Astrocyte (in vitro differentiated cells and primary cell): ENCODE data around the gene PRR16. TPM values are rescaled to one million over a fixed set of nuclear protein-coding genes. Genes with fewer than 3 reads are reported as not detected.

Experiments
- DNase-seq: peaks from one replicate; pipeline ENCODE4 v3.0.0-alpha.2; 2010; ENCODE audit warnings: low read depth
- FAIRE-seq: peaks from 2 replicates; lab custom pipeline; 2011; peaks lifted over from hg19 to GRCh38; lab: Jason Lieb, UNC
- H2AFZ ChIP-seq: 2 replicates; pipeline ENCODE4 v1.6.0; 2012; ENCODE audit warnings: low read depth, low read length, inconsistent platforms
- H3K27ac ChIP-seq: 2 replicates; pipeline ENCODE4 v1.5.1; 2011; ENCODE audit warnings: low read depth, low read length, inconsistent platforms
- H3K27me3 ChIP-seq: 2 replicates; pipeline ENCODE4 v1.6.0; 2011; ENCODE audit warnings: low read length, inconsistent platforms; ENCODE audit not compliant: insufficient read depth
- H3K36me3 ChIP-seq: 2 replicates; pipeline ENCODE4 v1.5.1; 2011; ENCODE audit warnings: low read length, inconsistent platforms; ENCODE audit not compliant: insufficient read depth
- H3K4me1 ChIP-seq: 2 replicates; pipeline ENCODE4 v1.5.1; 2011; ENCODE audit warnings: low read length, inconsistent platforms; ENCODE audit not compliant: insufficient read depth
- H3K4me2 ChIP-seq: 2 replicates; pipeline ENCODE4 v1.6.0; 2012; ENCODE audit warnings: low read length, inconsistent platforms
- H3K4me3 ChIP-seq: 2 replicates; pipeline ENCODE4 v1.5.1; 2011; ENCODE audit warnings: low read depth, mild to moderate bottlenecking, low read length, inconsistent platforms; ENCODE audit not compliant: insufficient read depth
- H3K79me2 ChIP-seq: 2 replicates; pipeline ENCODE4 v1.6.0; 2012; ENCODE audit warnings: mild to moderate bottlenecking, low read length, inconsistent platforms; ENCODE audit not compliant: insufficient read depth
- H3K9ac ChIP-seq: 2 replicates; pipeline ENCODE4 v1.6.0; 2012; ENCODE audit warnings: mild to moderate bottlenecking, low read length, inconsistent platforms
- H3K9me3 ChIP-seq: 2 replicates; pipeline ENCODE4 v1.5.1; 2012; ENCODE audit warnings: low read depth, mild to moderate bottlenecking, low read length, inconsistent platforms; ENCODE audit not compliant: insufficient read depth
- H4K20me1 ChIP-seq: 2 replicates; pipeline ENCODE4 v1.6.0; 2012; ENCODE audit warnings: low read length, inconsistent platforms; ENCODE audit not compliant: insufficient read depth
- H3K27ac Mint-ChIP-seq: one replicate; pipeline ENCODE4 v1.8.0; 2021; ENCODE audit warnings: mild to moderate bottlenecking, mixed read lengths; ENCODE audit not compliant: unreplicated experiment
- H3K27me3 Mint-ChIP-seq: one replicate; pipeline ENCODE4 v1.8.0; 2021; ENCODE audit warnings: low read depth, mixed read lengths; ENCODE audit not compliant: unreplicated experiment
- H3K36me3 Mint-ChIP-seq: one replicate; pipeline ENCODE4 v1.8.0; 2021; ENCODE audit warnings: low read depth, mixed read lengths; ENCODE audit not compliant: unreplicated experiment
- H3K4me1 Mint-ChIP-seq: one replicate; pipeline ENCODE4 v1.8.0; 2021; ENCODE audit warnings: low read depth, mixed read lengths; ENCODE audit not compliant: unreplicated experiment
- H3K4me3 Mint-ChIP-seq: one replicate; pipeline ENCODE4 v1.8.0; 2021; ENCODE audit warnings: mild to moderate bottlenecking, moderate library complexity, mixed read lengths; ENCODE audit not compliant: unreplicated experiment
- H3K9me3 Mint-ChIP-seq: one replicate; pipeline ENCODE4 v1.8.0; 2021; ENCODE audit warnings: mild to moderate bottlenecking, mixed read lengths; ENCODE audit not compliant: unreplicated experiment
- EZH2 ChIP-seq: IDR thresholded peaks from 2 replicates; pipeline ENCODE4 v1.6.1; 2012; ENCODE audit warnings: mild to moderate bottlenecking, low read length, inconsistent platforms; ENCODE audit not compliant: insufficient read depth
- total RNA-seq: library from RNA; stranded (reverse); gene quantifications from 2 replicates; pipeline ENCODE4 v1.2.1, GENCODE V29; 2021
- TF ChIP-seq, protein P1 (sequence below): IDR thresholded peaks from 2 replicates; pipeline ENCODE4 v1.5.1; 2011; ENCODE audit warnings: low read depth, mild to moderate bottlenecking, inconsistent platforms, low read length, moderate library complexity; ENCODE audit not compliant: insufficient read depth

Gene PRR16
- total RNA-seq, 1 donor from 2014 or later, result 9.1 TPM

GRCh38 chr5:120430572-120430971 is 33.5 kb upstream of the PRR16 start:
- Histone ChIP-seq H3K79me2 (no peaks in the 10 kb centered on the region), H3K36me3 (no peaks in the 10 kb centered on the region), H3K4me2 (no peak overlapping the region), H3K9ac (no peak overlapping the region), H3K4me3 (no peak overlapping the region), H3K27me3 (no peaks in the 10 kb centered on the region), H3K9me3 (peaks cover 3% of the 10 kb centered on the region), H3K27ac (no peak overlapping the region), H3K4me1 (no peaks in the 10 kb centered on the region), H2AFZ (no peak overlapping the region), H4K20me1 (no peaks in the 10 kb centered on the region)
- Mint-ChIP-seq H3K4me3 (no peak overlapping the region), H3K36me3 (peaks cover 4% of the 10 kb centered on the region), H3K27me3 (no peaks in the 10 kb centered on the region), H3K9me3 (peaks cover 26% of the 10 kb centered on the region), H3K4me1 (no peaks in the 10 kb centered on the region), H3K27ac (no peak overlapping the region)
- FAIRE-seq, result no peak
- TF ChIP-seq, protein P1, sequence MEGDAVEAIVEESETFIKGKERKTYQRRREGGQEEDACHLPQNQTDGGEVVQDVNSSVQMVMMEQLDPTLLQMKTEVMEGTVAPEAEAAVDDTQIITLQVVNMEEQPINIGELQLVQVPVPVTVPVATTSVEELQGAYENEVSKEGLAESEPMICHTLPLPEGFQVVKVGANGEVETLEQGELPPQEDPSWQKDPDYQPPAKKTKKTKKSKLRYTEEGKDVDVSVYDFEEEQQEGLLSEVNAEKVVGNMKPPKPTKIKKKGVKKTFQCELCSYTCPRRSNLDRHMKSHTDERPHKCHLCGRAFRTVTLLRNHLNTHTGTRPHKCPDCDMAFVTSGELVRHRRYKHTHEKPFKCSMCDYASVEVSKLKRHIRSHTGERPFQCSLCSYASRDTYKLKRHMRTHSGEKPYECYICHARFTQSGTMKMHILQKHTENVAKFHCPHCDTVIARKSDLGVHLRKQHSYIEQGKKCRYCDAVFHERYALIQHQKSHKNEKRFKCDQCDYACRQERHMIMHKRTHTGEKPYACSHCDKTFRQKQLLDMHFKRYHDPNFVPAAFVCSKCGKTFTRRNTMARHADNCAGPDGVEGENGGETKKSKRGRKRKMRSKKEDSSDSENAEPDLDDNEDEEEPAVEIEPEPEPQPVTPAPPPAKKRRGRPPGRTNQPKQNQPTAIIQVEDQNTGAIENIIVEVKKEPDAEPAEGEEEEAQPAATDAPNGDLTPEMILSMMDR, result no peak
- no peak for TF ChIP-seq EZH2
- no peak for DNase-seq

GRCh38 chr5:120432861-120433260 is 31.2 kb upstream of the PRR16 start:
- Histone ChIP-seq H3K27me3 (no peaks in the 10 kb centered on the region), H3K9me3 (peaks cover 3% of the 10 kb centered on the region), H3K27ac (no peak overlapping the region), H3K36me3 (no peaks in the 10 kb centered on the region), H4K20me1 (no peaks in the 10 kb centered on the region), H3K4me3 (no peak overlapping the region), H3K79me2 (no peaks in the 10 kb centered on the region), H2AFZ (no peak overlapping the region), H3K4me1 (no peaks in the 10 kb centered on the region), H3K4me2 (no peak overlapping the region), H3K9ac (no peak overlapping the region)
- Mint-ChIP-seq H3K9me3 (peaks cover 17% of the 10 kb centered on the region), H3K27ac (no peak overlapping the region), H3K27me3 (no peaks in the 10 kb centered on the region), H3K4me3 (no peak overlapping the region), H3K4me1 (no peaks in the 10 kb centered on the region), H3K36me3 (peaks cover 4% of the 10 kb centered on the region)
- no peak for TF ChIP-seq EZH2
- TF ChIP-seq, protein P1, result no peak
- no peak for FAIRE-seq
- DNase-seq, result no peak

- H3K36me3 ChIP-seq, result no peaks in the 10 kb centered on the region
- Mint-ChIP-seq H3K27ac (no peak overlapping the region), H3K9me3 (peaks cover 14% of the 10 kb centered on the region), H3K4me3 (no peak overlapping the region), H3K36me3 (peaks cover 4% of the 10 kb centered on the region), H3K27me3 (no peaks in the 10 kb centered on the region), H3K4me1 (no peaks in the 10 kb centered on the region)
- H3K79me2 ChIP-seq, result no peaks in the 10 kb centered on the region
- no peaks in the 10 kb centered on the region for H3K4me1 ChIP-seq
- TF ChIP-seq, protein P1, result no peak
- no peak for TF ChIP-seq EZH2
- no peak overlapping the region for H2AFZ ChIP-seq
- DNase-seq (no peak), FAIRE-seq (no peak)
- H3K9ac ChIP-seq, result no peak overlapping the region
- H3K4me3 ChIP-seq, result no peak overlapping the region
- no peaks in the 10 kb centered on the region for H3K27me3 ChIP-seq
- H4K20me1 ChIP-seq, result no peaks in the 10 kb centered on the region
- no peak overlapping the region for H3K27ac ChIP-seq
- H3K4me2 ChIP-seq, result no peak overlapping the region
- peaks cover 3% of the 10 kb centered on the region for H3K9me3 ChIP-seq
Measured at GRCh38 chr5:120435129-120435528, 29.0 kb upstream of the PRR16 start.
